Measurements from ENCODE around the gene SLC25A26. TPM values are rescaled to one million over a fixed set of nuclear protein-coding genes. Genes with fewer than 3 reads are reported as not detected.

The SLC25A26 gene
- total and polyA plus RNA-seq, 2 donors = 16.2 to 20.9 TPM

- peaks cover 0 to 10% of the 10 kb centered on the region in 2 donors for H3K4me1 ChIP-seq (ENCODE audit: control insufficient read depth in 2 of 2, insufficient read depth in 2 of 2, low read length in 2 of 2)
- no peaks in the 10 kb centered on the region for H3K27me3 ChIP-seq (ENCODE audit: control insufficient read depth in 2 of 2, insufficient read depth in 1 of 2, low read length in 1 of 2)
- peaks cover 0 to 14% of the 10 kb centered on the region in 2 donors for H3K36me3 ChIP-seq (ENCODE audit: control insufficient read depth in 2 of 2, insufficient read depth in 2 of 2, low read length in 1 of 2)
- H3K27ac ChIP-seq (ENCODE audit: low read depth in 1 of 2, low read length in 1 of 2) = no peak overlapping the region
- peaks cover 0 to 1% of the 10 kb centered on the region in 2 donors for H3K9me3 ChIP-seq (ENCODE audit: control insufficient read depth in 2 of 2, insufficient read depth in 1 of 2, low read length in 1 of 2)
- H3K4me3 ChIP-seq (ENCODE audit: low read length in 2 of 2) = no peak overlapping the region
- 89% methylated on average over 15 of the region's 15 CpGs for WGBS
- DNase-seq (ENCODE audit: low read depth in 6 of 9, low spot score in 9 of 9) = no peak
Observed at GRCh38 chr3:66404197-66404596, 183.4 kb downstream of the SLC25A26 start.

- Histone ChIP-seq H3K9me3 (ENCODE audit: control insufficient read depth in 2 of 2, insufficient read depth in 1 of 2, low read length in 1 of 2) (peaks cover 0 to 1% of the 10 kb centered on the region in 2 donors), H3K27me3 (ENCODE audit: control insufficient read depth in 2 of 2, insufficient read depth in 1 of 2, low read length in 1 of 2) (no peaks in the 10 kb centered on the region), H3K36me3 (ENCODE audit: control insufficient read depth in 2 of 2, insufficient read depth in 2 of 2, low read length in 1 of 2) (peaks cover 0 to 14% of the 10 kb centered on the region in 2 donors), H3K4me1 (ENCODE audit: control insufficient read depth in 2 of 2, insufficient read depth in 2 of 2, low read length in 2 of 2) (peaks cover 0 to 10% of the 10 kb centered on the region in 2 donors), H3K4me3 (ENCODE audit: low read length in 2 of 2) (no peak overlapping the region), H3K27ac (ENCODE audit: low read depth in 1 of 2, low read length in 1 of 2) (no peak overlapping the region)
- DNase-seq (ENCODE audit: low read depth in 6 of 9, low spot score in 9 of 9) = no peak
- WGBS = 98% methylated on average over 32 of the region's 32 CpGs
Observed at GRCh38 chr3:66404903-66405700, 184.3 kb downstream of the SLC25A26 start.

GRCh38 chr3:66405701-66406091, 184.9 kb downstream of the SLC25A26 start:
- no peaks in the 10 kb centered on the region for H3K27me3 ChIP-seq (ENCODE audit: control insufficient read depth in 2 of 2, insufficient read depth in 1 of 2, low read length in 1 of 2)
- no peak for DNase-seq (ENCODE audit: low read depth in 6 of 9, low spot score in 9 of 9)
- H3K4me1 ChIP-seq (ENCODE audit: control insufficient read depth in 2 of 2, insufficient read depth in 2 of 2, low read length in 2 of 2) = peaks cover 0 to 11% of the 10 kb centered on the region in 2 donors
- no peak overlapping the region for H3K4me3 ChIP-seq (ENCODE audit: low read length in 2 of 2)
- H3K36me3 ChIP-seq (ENCODE audit: control insufficient read depth in 2 of 2, insufficient read depth in 2 of 2, low read length in 1 of 2) = peaks cover 0 to 10% of the 10 kb centered on the region in 2 donors
- WGBS = 97% methylated on average over 11 of the region's 11 CpGs
- H3K9me3 ChIP-seq (ENCODE audit: control insufficient read depth in 2 of 2, insufficient read depth in 1 of 2, low read length in 1 of 2) = no peaks in the 10 kb centered on the region
- H3K27ac ChIP-seq (ENCODE audit: low read depth in 1 of 2, low read length in 1 of 2) = no peak overlapping the region

- peaks cover 0 to 15% of the 10 kb centered on the region in 2 donors for H3K4me1 ChIP-seq (ENCODE audit: control insufficient read depth in 2 of 2, insufficient read depth in 2 of 2, low read length in 2 of 2)
- H3K27me3 ChIP-seq (ENCODE audit: control insufficient read depth in 2 of 2, insufficient read depth in 1 of 2, low read length in 1 of 2) = no peaks in the 10 kb centered on the region
- 96% methylated on average over 5 of the region's 5 CpGs for WGBS
- no peak for DNase-seq (ENCODE audit: low read depth in 6 of 9, low spot score in 9 of 9)
- H3K9me3 ChIP-seq (ENCODE audit: control insufficient read depth in 2 of 2, insufficient read depth in 1 of 2, low read length in 1 of 2) = no peaks in the 10 kb centered on the region
- H3K27ac ChIP-seq (ENCODE audit: low read depth in 1 of 2, low read length in 1 of 2) = no peak overlapping the region
- H3K4me3 ChIP-seq (ENCODE audit: low read length in 2 of 2) = no peak overlapping the region
- H3K36me3 ChIP-seq (ENCODE audit: control insufficient read depth in 2 of 2, insufficient read depth in 2 of 2, low read length in 1 of 2) = peaks cover 0 to 10% of the 10 kb centered on the region in 2 donors
Observed at GRCh38 chr3:66406163-66406562, 185.4 kb downstream of the SLC25A26 start.

- H3K4me3 ChIP-seq (ENCODE audit: low read length in 2 of 2) = no peak overlapping the region
- DNase-seq (ENCODE audit: low read depth in 6 of 9, low spot score in 9 of 9) = no peak
- peaks cover 0 to 10% of the 10 kb centered on the region in 2 donors for H3K36me3 ChIP-seq (ENCODE audit: control insufficient read depth in 2 of 2, insufficient read depth in 2 of 2, low read length in 1 of 2)
- H3K4me1 ChIP-seq (ENCODE audit: control insufficient read depth in 2 of 2, insufficient read depth in 2 of 2, low read length in 2 of 2) = peaks cover 0 to 18% of the 10 kb centered on the region in 2 donors
- H3K27ac ChIP-seq (ENCODE audit: low read depth in 1 of 2, low read length in 1 of 2) = no peak overlapping the region
- no peaks in the 10 kb centered on the region for H3K27me3 ChIP-seq (ENCODE audit: control insufficient read depth in 2 of 2, insufficient read depth in 1 of 2, low read length in 1 of 2)
- WGBS = 95% methylated on average over 17 of the region's 17 CpGs
- no peaks in the 10 kb centered on the region for H3K9me3 ChIP-seq (ENCODE audit: control insufficient read depth in 2 of 2, insufficient read depth in 1 of 2, low read length in 1 of 2)
Observed at GRCh38 chr3:66406831-66407610, 186.2 kb downstream of the SLC25A26 start.

- Histone ChIP-seq H3K27ac (ENCODE audit: low read depth in 1 of 2, low read length in 1 of 2) (no peak overlapping the region), H3K4me3 (ENCODE audit: low read length in 2 of 2) (no peak overlapping the region), H3K4me1 (ENCODE audit: control insufficient read depth in 2 of 2, insufficient read depth in 2 of 2, low read length in 2 of 2) (peaks cover 0 to 21% of the 10 kb centered on the region in 2 donors), H3K27me3 (ENCODE audit: control insufficient read depth in 2 of 2, insufficient read depth in 1 of 2, low read length in 1 of 2) (no peaks in the 10 kb centered on the region), H3K36me3 (ENCODE audit: control insufficient read depth in 2 of 2, insufficient read depth in 2 of 2, low read length in 1 of 2) (peaks cover 0 to 10% of the 10 kb centered on the region in 2 donors), H3K9me3 (ENCODE audit: control insufficient read depth in 2 of 2, insufficient read depth in 1 of 2, low read length in 1 of 2) (no peaks in the 10 kb centered on the region)
- 75% methylated on average over 14 of the region's 14 CpGs for WGBS
- peak; percentile 23 to 80 (median 43) for DNase-seq (ENCODE audit: low read depth in 6 of 9, low spot score in 9 of 9)
Observed at GRCh38 chr3:66407611-66408218, 186.9 kb downstream of the SLC25A26 start.

GRCh38 chr3:66409771-66410754, 189.3 kb downstream of the SLC25A26 start:
- Histone ChIP-seq H3K4me1 (ENCODE audit: control insufficient read depth in 2 of 2, insufficient read depth in 2 of 2, low read length in 2 of 2) (peaks cover 0 to 21% of the 10 kb centered on the region in 2 donors), H3K27me3 (ENCODE audit: control insufficient read depth in 2 of 2, insufficient read depth in 1 of 2, low read length in 1 of 2) (no peaks in the 10 kb centered on the region), H3K4me3 (ENCODE audit: low read length in 2 of 2) (no peak overlapping the region), H3K27ac (ENCODE audit: low read depth in 1 of 2, low read length in 1 of 2) (no peak overlapping the region), H3K9me3 (ENCODE audit: control insufficient read depth in 2 of 2, insufficient read depth in 1 of 2, low read length in 1 of 2) (no peaks in the 10 kb centered on the region), H3K36me3 (ENCODE audit: control insufficient read depth in 2 of 2, insufficient read depth in 2 of 2, low read length in 1 of 2) (peaks cover 0 to 18% of the 10 kb centered on the region in 2 donors)
- DNase-seq (ENCODE audit: low read depth in 6 of 9, low spot score in 9 of 9) = no peak
- 97% methylated on average over 24 of the region's 24 CpGs for WGBS

GRCh38 chr3:66410976-66411375, 190.2 kb downstream of the SLC25A26 start:
- no peak overlapping the region for H3K27ac ChIP-seq (ENCODE audit: low read depth in 1 of 2, low read length in 1 of 2)
- 98% methylated on average over 7 of the region's 7 CpGs for WGBS
- DNase-seq (ENCODE audit: low read depth in 6 of 9, low spot score in 9 of 9) = no peak
- peaks cover 0 to 21% of the 10 kb centered on the region in 2 donors for H3K4me1 ChIP-seq (ENCODE audit: control insufficient read depth in 2 of 2, insufficient read depth in 2 of 2, low read length in 2 of 2)
- H3K27me3 ChIP-seq (ENCODE audit: control insufficient read depth in 2 of 2, insufficient read depth in 1 of 2, low read length in 1 of 2) = no peaks in the 10 kb centered on the region
- peaks cover 0 to 13% of the 10 kb centered on the region in 2 donors for H3K36me3 ChIP-seq (ENCODE audit: control insufficient read depth in 2 of 2, insufficient read depth in 2 of 2, low read length in 1 of 2)
- H3K4me3 ChIP-seq (ENCODE audit: low read length in 2 of 2) = no peak overlapping the region
- H3K9me3 ChIP-seq (ENCODE audit: control insufficient read depth in 2 of 2, insufficient read depth in 1 of 2, low read length in 1 of 2) = no peaks in the 10 kb centered on the region
